Renal cortex interstitium (tissue), 11 donors: ENCODE data around the gene MPZL1. TPM values are rescaled to one million over a fixed set of nuclear protein-coding genes. Genes with fewer than 3 reads are reported as not detected.

Source experiments
- DNase-seq, 11 donors: peaks; one replicate each; pipeline ENCODE4 v3.0.0-alpha.2; 2013; ENCODE audit warnings: low read depth in 9 of 11, low spot score in 4 of 11; ENCODE audit errors: extremely low read depth in 1 of 11
- polyA plus RNA-seq, 3 donors: library from polyadenylated mRNA; unstranded; fragments of 120-200 nt; gene quantifications; one replicate each; pipeline ENCODE4 v1.2.1, GENCODE V29; 2013; ENCODE audit not compliant: insufficient read length in 3 of 3

Gene MPZL1
- polyA plus RNA-seq, 3 donors, result 119 to 148 (median 128) TPM

GRCh38 chr1:167687919-167688519 lies 33.8 kb upstream of the MPZL1 start:
- DNase-seq, result peak; percentile 64 to 84 (median 75)

GRCh38 chr1:167689567-167689920 lies 32.2 kb upstream of the MPZL1 start:
- DNase-seq, result no peak

GRCh38 chr1:167690053-167690452 lies 31.7 kb upstream of the MPZL1 start:
- no peak for DNase-seq

- DNase-seq, result no peak
Observed at GRCh38 chr1:167693425-167694045, 28.2 kb upstream of the MPZL1 start.

- DNase-seq, result no peak
Observed at GRCh38 chr1:167694691-167695090, 27.1 kb upstream of the MPZL1 start.

- no peak for DNase-seq
Observed at GRCh38 chr1:167695147-167695546, 26.6 kb upstream of the MPZL1 start.

GRCh38 chr1:167695756-167696561 lies 25.8 kb upstream of the MPZL1 start:
- DNase-seq, result no peak

- no peak for DNase-seq
Observed at GRCh38 chr1:167697667-167698141, 24.1 kb upstream of the MPZL1 start.

GRCh38 chr1:167698313-167698712 lies 23.5 kb upstream of the MPZL1 start:
- DNase-seq, result no peak

- DNase-seq, result no peak
Observed at GRCh38 chr1:167701510-167701909, 20.3 kb upstream of the MPZL1 start.

- no peak for DNase-seq
Observed at GRCh38 chr1:167703557-167703956, 18.2 kb upstream of the MPZL1 start.

GRCh38 chr1:167704715-167705114 lies 17.1 kb upstream of the MPZL1 start:
- DNase-seq, result no peak

GRCh38 chr1:167705250-167705649 lies 16.5 kb upstream of the MPZL1 start:
- no peak for DNase-seq

GRCh38 chr1:167706363-167706762 lies 15.4 kb upstream of the MPZL1 start:
- no peak for DNase-seq

- no peak for DNase-seq
Observed at GRCh38 chr1:167706931-167707877, 14.6 kb upstream of the MPZL1 start.

GRCh38 chr1:167707942-167708341 lies 13.8 kb upstream of the MPZL1 start:
- no peak for DNase-seq

- DNase-seq, result no peak
Observed at GRCh38 chr1:167708940-167709389, 12.8 kb upstream of the MPZL1 start.

GRCh38 chr1:167710836-167711235 lies 10.9 kb upstream of the MPZL1 start:
- DNase-seq, result no peak

GRCh38 chr1:167711797-167712196 lies 10.0 kb upstream of the MPZL1 start:
- DNase-seq, result no peak
